GM12891 (cell line): ENCODE measurements around the gene GOLGA2.

Experiments
- POLR2A ChIP-seq: IDR thresholded peaks from 2 replicates; pipeline ENCODE4 v1.6.1; 2011; ENCODE audit warnings: low read depth, low read length, control low read depth
- POLR2AphosphoS5 ChIP-seq: IDR thresholded peaks from 2 replicates; pipeline ENCODE4 v1.6.1; 2011; ENCODE audit warnings: low read depth, low read length, control low read depth

DNA sequence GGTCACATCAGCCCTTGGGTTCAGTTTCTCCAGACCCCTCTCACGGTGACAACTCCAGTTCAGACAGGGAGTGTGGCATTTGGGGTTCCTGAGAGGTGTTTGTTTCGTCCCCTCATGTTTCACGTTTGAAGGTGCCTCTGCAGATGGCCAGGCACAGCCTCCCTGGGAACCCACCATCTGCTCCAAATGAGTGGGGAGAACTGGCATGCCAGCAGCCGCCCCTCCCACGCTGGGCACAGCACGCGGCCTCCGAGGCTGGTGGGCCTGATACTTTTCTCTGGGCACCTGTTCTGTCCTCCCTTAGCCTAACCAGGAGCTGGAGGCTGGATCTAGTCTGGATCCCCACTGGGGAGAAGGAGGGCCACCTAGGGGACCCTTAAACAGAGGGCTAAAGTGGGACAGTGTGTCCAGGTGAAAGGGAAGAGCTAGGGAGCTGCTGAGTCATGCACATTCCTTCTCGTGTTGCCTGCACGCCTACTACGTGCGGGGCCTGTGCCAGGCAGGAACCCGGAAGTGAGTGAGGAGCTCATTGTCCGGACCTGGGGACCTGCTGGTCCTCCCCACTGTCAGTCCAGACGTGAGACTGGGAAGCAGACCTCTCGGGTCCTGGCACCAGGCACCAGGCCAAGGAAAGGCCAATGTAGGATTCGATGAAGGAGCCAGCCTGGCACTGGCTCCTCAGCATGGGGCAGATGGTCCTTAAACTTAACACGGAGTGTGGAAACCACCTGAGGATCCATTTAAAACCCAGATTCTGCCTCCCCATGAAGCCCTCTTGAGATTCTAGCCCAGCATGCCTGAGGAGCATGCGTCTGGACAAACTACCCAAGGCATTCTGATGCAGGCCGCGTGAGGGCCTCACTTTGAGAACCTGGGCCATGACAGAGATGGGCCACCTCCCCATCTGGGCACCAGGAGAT is 61.0 kb downstream of the GOLGA2 start:
- TF ChIP-seq POLR2AphosphoS5 (no peak), POLR2A (no peak)
